ENCODE results near the gene ZNF581.

Gene ZNF581

GRCh38 chr19:55649268-55650125, 6.0 kb downstream of the ZNF581 start:
- Histone ChIP-seq H3K36me3 (ENCODE audit: control insufficient read depth in 1 of 2, insufficient read depth in 2 of 2, low read length in 2 of 2) (peaks cover 29 to 31% of the 10 kb centered on the region in 2 experiments), H3K23ac (ENCODE audit: low read length) (no peak overlapping the region), H3K9ac (ENCODE audit: low read length) (no peak overlapping the region), H3K79me2 (ENCODE audit: control insufficient read depth, insufficient read depth, low read length, poor library complexity) (peaks cover 12% of the 10 kb centered on the region), H3K4me1 (ENCODE audit: control insufficient read depth in 1 of 2, insufficient read depth in 2 of 2, low read length in 2 of 2) (peaks cover 1 to 11% of the 10 kb centered on the region in 2 experiments), H3K4me3 (ENCODE audit: low read depth, low read length) (no peak overlapping the region), H2BK12ac (ENCODE audit: low read length) (no peak overlapping the region), H4K12ac (ENCODE audit: low read depth, low read length) (no peak overlapping the region), H2BK120ac (ENCODE audit: insufficient read depth, low read length, poor library complexity) (no peak overlapping the region), H4K91ac (ENCODE audit: low read depth, low read length) (no peak overlapping the region), H2AFZ (ENCODE audit: insufficient read depth, low read length, poor library complexity) (no peak overlapping the region), H3K14ac (ENCODE audit: low read length) (no peak overlapping the region), H3K79me1 (ENCODE audit: low read length) (peaks cover 18% of the 10 kb centered on the region), H4K8ac (ENCODE audit: low read depth, low read length) (no peak overlapping the region), H3K4me2 (ENCODE audit: low read length) (no peak overlapping the region), H3K4ac (ENCODE audit: low read depth, low read length) (no peak overlapping the region), H3K27me3 (ENCODE audit: insufficient read depth, low read length) (no peaks in the 10 kb centered on the region), H3K18ac (ENCODE audit: low read length) (no peak overlapping the region), H2AK5ac (ENCODE audit: low read length) (no peak overlapping the region), H3K9me3 (ENCODE audit: insufficient read depth, low read depth, low read length) (no peaks in the 10 kb centered on the region), H3K27ac (ENCODE audit: low read depth, low read length) (no peak overlapping the region), H2BK5ac (ENCODE audit: low read depth, low read length, poor library complexity) (no peak overlapping the region)
- DNase-seq, result no peak
- WGBS (ENCODE audit: extremely low coverage, insufficient coverage, insufficient read length), result no CpG with 5 or more reads among the region's 17 CpGs

- peaks cover 23 to 24% of the 10 kb centered on the region in 2 experiments for H3K36me3 ChIP-seq (ENCODE audit: control insufficient read depth in 1 of 2, insufficient read depth in 2 of 2, low read length in 2 of 2)
Measured at GRCh38 chr19:55650126-55650557, 6.7 kb downstream of the ZNF581 start.

GRCh38 chr19:55650602-55651230, 7.3 kb downstream of the ZNF581 start:
- H3K27me3 ChIP-seq (ENCODE audit: insufficient read depth, low read length), result no peaks in the 10 kb centered on the region
- no peak overlapping the region for H2AFZ ChIP-seq (ENCODE audit: insufficient read depth, low read length, poor library complexity)
- peaks cover 25% of the 10 kb centered on the region for H3K79me1 ChIP-seq (ENCODE audit: low read length)
- H2AK5ac ChIP-seq (ENCODE audit: low read length), result no peak overlapping the region
- no peak overlapping the region for H3K14ac ChIP-seq (ENCODE audit: low read length)
- H3K27ac ChIP-seq (ENCODE audit: low read depth, low read length), result no peak overlapping the region
- H3K18ac ChIP-seq (ENCODE audit: low read length), result no peak overlapping the region
- no peak overlapping the region for H3K23ac ChIP-seq (ENCODE audit: low read length)
- H3K4me3 ChIP-seq (ENCODE audit: low read depth, low read length), result no peak overlapping the region
- H3K4me1 ChIP-seq (ENCODE audit: control insufficient read depth in 1 of 2, insufficient read depth in 2 of 2, low read length in 2 of 2), result peaks cover 0 to 8% of the 10 kb centered on the region in 2 experiments
- no peak overlapping the region for H4K91ac ChIP-seq (ENCODE audit: low read depth, low read length)
- no peak overlapping the region for H2BK12ac ChIP-seq (ENCODE audit: low read length)
- no peak overlapping the region for H2BK120ac ChIP-seq (ENCODE audit: insufficient read depth, low read length, poor library complexity)
- no peak overlapping the region for H3K9ac ChIP-seq (ENCODE audit: low read length)
- no peak overlapping the region for H2BK5ac ChIP-seq (ENCODE audit: low read depth, low read length, poor library complexity)
- no peak overlapping the region for H4K8ac ChIP-seq (ENCODE audit: low read depth, low read length)
- no peak overlapping the region for H4K12ac ChIP-seq (ENCODE audit: low read depth, low read length)
- H3K4ac ChIP-seq (ENCODE audit: low read depth, low read length), result no peak overlapping the region
- H3K79me2 ChIP-seq (ENCODE audit: control insufficient read depth, insufficient read depth, low read length, poor library complexity), result peaks cover 21% of the 10 kb centered on the region
- H3K4me2 ChIP-seq (ENCODE audit: low read length), result no peak overlapping the region
- peaks cover 18 to 20% of the 10 kb centered on the region in 2 experiments for H3K36me3 ChIP-seq (ENCODE audit: control insufficient read depth in 1 of 2, insufficient read depth in 2 of 2, low read length in 2 of 2)
- DNase-seq, result no peak
- no peaks in the 10 kb centered on the region for H3K9me3 ChIP-seq (ENCODE audit: insufficient read depth, low read depth, low read length)
- WGBS (ENCODE audit: extremely low coverage, insufficient coverage, insufficient read length), result no CpG with 5 or more reads among the region's 17 CpGs

More at GRCh38 chr19:55650126-55650557, 6.7 kb downstream of the ZNF581 start:
- H2BK5ac ChIP-seq (ENCODE audit: low read depth, low read length, poor library complexity), result no peak overlapping the region
- H2BK12ac ChIP-seq (ENCODE audit: low read length), result no peak overlapping the region
- no peak overlapping the region for H3K4me3 ChIP-seq (ENCODE audit: low read depth, low read length)
- H4K12ac ChIP-seq (ENCODE audit: low read depth, low read length), result no peak overlapping the region
- peaks cover 22% of the 10 kb centered on the region for H3K79me1 ChIP-seq (ENCODE audit: low read length)
- no peak overlapping the region for H3K4me2 ChIP-seq (ENCODE audit: low read length)
- H2BK120ac ChIP-seq (ENCODE audit: insufficient read depth, low read length, poor library complexity), result no peak overlapping the region
- H3K14ac ChIP-seq (ENCODE audit: low read length), result no peak overlapping the region
- no peak overlapping the region for H4K8ac ChIP-seq (ENCODE audit: low read depth, low read length)
- H2AK5ac ChIP-seq (ENCODE audit: low read length), result no peak overlapping the region
- H4K91ac ChIP-seq (ENCODE audit: low read depth, low read length), result no peak overlapping the region
- H3K79me2 ChIP-seq (ENCODE audit: control insufficient read depth, insufficient read depth, low read length, poor library complexity), result peaks cover 15% of the 10 kb centered on the region
- H2AFZ ChIP-seq (ENCODE audit: insufficient read depth, low read length, poor library complexity), result no peak overlapping the region
- H3K9ac ChIP-seq (ENCODE audit: low read length), result no peak overlapping the region
- H3K4me1 ChIP-seq (ENCODE audit: control insufficient read depth in 1 of 2, insufficient read depth in 2 of 2, low read length in 2 of 2), result peaks cover 0 to 8% of the 10 kb centered on the region in 2 experiments
- WGBS (ENCODE audit: extremely low coverage, insufficient coverage, insufficient read length), result no CpG with 5 or more reads among the region's 4 CpGs
- H3K18ac ChIP-seq (ENCODE audit: low read length), result no peak overlapping the region
- DNase-seq, result no peak
- H3K23ac ChIP-seq (ENCODE audit: low read length), result no peak overlapping the region
- H3K27ac ChIP-seq (ENCODE audit: low read depth, low read length), result no peak overlapping the region
- no peaks in the 10 kb centered on the region for H3K9me3 ChIP-seq (ENCODE audit: insufficient read depth, low read depth, low read length)
- H3K27me3 ChIP-seq (ENCODE audit: insufficient read depth, low read length), result no peaks in the 10 kb centered on the region
- H3K4ac ChIP-seq (ENCODE audit: low read depth, low read length), result no peak overlapping the region

DNA sequence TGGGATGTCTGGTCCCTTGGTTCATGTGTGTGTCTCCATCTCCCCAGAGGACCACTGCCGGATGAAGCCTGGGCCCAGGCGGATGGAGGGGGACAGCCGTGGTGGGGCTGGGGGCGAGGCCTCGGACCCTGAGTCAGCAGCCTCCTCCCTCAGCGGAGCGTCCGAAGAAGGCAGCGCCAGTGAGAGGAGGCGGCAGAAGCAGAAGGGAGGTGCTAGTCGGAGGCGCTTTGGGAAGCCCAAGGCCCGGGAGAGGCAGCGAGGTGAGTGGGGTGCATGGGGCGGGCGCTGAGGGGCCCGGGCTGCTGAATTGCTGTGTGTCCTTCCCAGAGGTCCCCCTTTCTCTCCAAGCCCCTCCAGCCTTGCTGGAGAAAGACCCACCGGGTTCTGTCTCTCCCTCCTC, 7.8 kb downstream of the ZNF581 start:
- Histone ChIP-seq H3K4me2 (ENCODE audit: low read length) (no peak overlapping the region), H3K9me3 (ENCODE audit: insufficient read depth, low read depth, low read length) (no peaks in the 10 kb centered on the region), H4K12ac (ENCODE audit: low read depth, low read length) (no peak overlapping the region), H3K4me1 (ENCODE audit: control insufficient read depth in 1 of 2, insufficient read depth in 2 of 2, low read length in 2 of 2) (peaks cover 0 to 8% of the 10 kb centered on the region in 2 experiments), H2AK5ac (ENCODE audit: low read length) (no peak overlapping the region), H4K91ac (ENCODE audit: low read depth, low read length) (no peak overlapping the region), H3K79me2 (ENCODE audit: control insufficient read depth, insufficient read depth, low read length, poor library complexity) (peaks cover 26% of the 10 kb centered on the region), H3K14ac (ENCODE audit: low read length) (no peak overlapping the region), H2BK12ac (ENCODE audit: low read length) (no peak overlapping the region), H3K4me3 (ENCODE audit: low read depth, low read length) (no peak overlapping the region), H3K18ac (ENCODE audit: low read length) (no peak overlapping the region), H3K27ac (ENCODE audit: low read depth, low read length) (no peak overlapping the region), H2BK5ac (ENCODE audit: low read depth, low read length, poor library complexity) (no peak overlapping the region), H2BK120ac (ENCODE audit: insufficient read depth, low read length, poor library complexity) (no peak overlapping the region), H3K27me3 (ENCODE audit: insufficient read depth, low read length) (no peaks in the 10 kb centered on the region), H3K23ac (ENCODE audit: low read length) (no peak overlapping the region), H3K36me3 (ENCODE audit: control insufficient read depth in 1 of 2, insufficient read depth in 2 of 2, low read length in 2 of 2) (peaks cover 18 to 20% of the 10 kb centered on the region in 2 experiments), H4K8ac (ENCODE audit: low read depth, low read length) (no peak overlapping the region), H3K9ac (ENCODE audit: low read length) (no peak overlapping the region), H2AFZ (ENCODE audit: insufficient read depth, low read length, poor library complexity) (no peak overlapping the region), H3K4ac (ENCODE audit: low read depth, low read length) (no peak overlapping the region), H3K79me1 (ENCODE audit: low read length) (peaks cover 25% of the 10 kb centered on the region)
- no CpG with 5 or more reads among the region's 18 CpGs for WGBS (ENCODE audit: extremely low coverage, insufficient coverage, insufficient read length)
- DNase-seq, result no peak
